ENCODE measurements around the gene ZMYM4.

The ZMYM4 gene

GRCh38 chr1:35394386-35394785 lies 125.9 kb downstream of the ZMYM4 start:
- peaks cover 5% of the 10 kb centered on the region for H3K36me3 ChIP-seq (ENCODE audit: control insufficient read depth, insufficient read depth, low read length)

GRCh38 chr1:35398739-35399138 lies 130.2 kb downstream of the ZMYM4 start:
- Histone ChIP-seq H3K4me3 (ENCODE audit: low read length) (no peak overlapping the region), H3K36me3 (ENCODE audit: control insufficient read depth, insufficient read depth, low read length) (peaks cover 2% of the 10 kb centered on the region), H3K27ac (ENCODE audit: low read depth, low read length) (no peak overlapping the region), H3K27me3 (ENCODE audit: control insufficient read depth, insufficient read depth, low read length) (no peaks in the 10 kb centered on the region), H3K9ac (ENCODE audit: low read length) (no peak overlapping the region), H3K4me1 (ENCODE audit: control insufficient read depth, insufficient read depth, low read length) (no peaks in the 10 kb centered on the region)

More at GRCh38 chr1:35394386-35394785, 125.9 kb downstream of the ZMYM4 start:
- Histone ChIP-seq H3K27ac (ENCODE audit: low read depth, low read length) (no peak overlapping the region), H3K27me3 (ENCODE audit: control insufficient read depth, insufficient read depth, low read length) (no peaks in the 10 kb centered on the region), H3K4me1 (ENCODE audit: control insufficient read depth, insufficient read depth, low read length) (no peaks in the 10 kb centered on the region), H3K4me3 (ENCODE audit: low read length) (no peak overlapping the region), H3K9ac (ENCODE audit: low read length) (no peak overlapping the region)

GRCh38 chr1:35401049-35401448 lies 132.5 kb downstream of the ZMYM4 start:
- Histone ChIP-seq H3K27me3 (ENCODE audit: control insufficient read depth, insufficient read depth, low read length) (no peaks in the 10 kb centered on the region), H3K27ac (ENCODE audit: low read depth, low read length) (no peak overlapping the region), H3K9ac (ENCODE audit: low read length) (no peak overlapping the region), H3K4me1 (ENCODE audit: control insufficient read depth, insufficient read depth, low read length) (no peaks in the 10 kb centered on the region), H3K36me3 (ENCODE audit: control insufficient read depth, insufficient read depth, low read length) (peaks cover 7% of the 10 kb centered on the region), H3K4me3 (ENCODE audit: low read length) (no peak overlapping the region)

GRCh38 chr1:35406103-35406502 lies 137.6 kb downstream of the ZMYM4 start:
- Histone ChIP-seq H3K36me3 (ENCODE audit: control insufficient read depth, insufficient read depth, low read length) (peaks cover 13% of the 10 kb centered on the region), H3K27ac (ENCODE audit: low read depth, low read length) (no peak overlapping the region), H3K9ac (ENCODE audit: low read length) (no peak overlapping the region), H3K27me3 (ENCODE audit: control insufficient read depth, insufficient read depth, low read length) (no peaks in the 10 kb centered on the region), H3K4me3 (ENCODE audit: low read length) (no peak overlapping the region), H3K4me1 (ENCODE audit: control insufficient read depth, insufficient read depth, low read length) (no peaks in the 10 kb centered on the region)

GRCh38 chr1:35407743-35408142 lies 139.2 kb downstream of the ZMYM4 start:
- H3K9ac ChIP-seq (ENCODE audit: low read length), result no peak overlapping the region
- H3K27me3 ChIP-seq (ENCODE audit: control insufficient read depth, insufficient read depth, low read length), result no peaks in the 10 kb centered on the region
- no peak overlapping the region for H3K4me3 ChIP-seq (ENCODE audit: low read length)
- H3K27ac ChIP-seq (ENCODE audit: low read depth, low read length), result no peak overlapping the region
- H3K4me1 ChIP-seq (ENCODE audit: control insufficient read depth, insufficient read depth, low read length), result no peaks in the 10 kb centered on the region
- H3K36me3 ChIP-seq (ENCODE audit: control insufficient read depth, insufficient read depth, low read length), result peaks cover 13% of the 10 kb centered on the region

GRCh38 chr1:35408925-35409324 lies 140.4 kb downstream of the ZMYM4 start:
- Histone ChIP-seq H3K27ac (ENCODE audit: low read depth, low read length) (no peak overlapping the region), H3K4me1 (ENCODE audit: control insufficient read depth, insufficient read depth, low read length) (no peaks in the 10 kb centered on the region), H3K36me3 (ENCODE audit: control insufficient read depth, insufficient read depth, low read length) (peaks cover 13% of the 10 kb centered on the region)

GRCh38 chr1:35426097-35426586 lies 157.6 kb downstream of the ZMYM4 start:
- H3K36me3 ChIP-seq (ENCODE audit: control insufficient read depth, insufficient read depth, low read length), result peaks cover 2% of the 10 kb centered on the region

More at GRCh38 chr1:35408925-35409324, 140.4 kb downstream of the ZMYM4 start:
- Histone ChIP-seq H3K4me3 (ENCODE audit: low read length) (no peak overlapping the region), H3K27me3 (ENCODE audit: control insufficient read depth, insufficient read depth, low read length) (no peaks in the 10 kb centered on the region), H3K9ac (ENCODE audit: low read length) (no peak overlapping the region)

GRCh38 chr1:35428360-35428759 lies 159.9 kb downstream of the ZMYM4 start:
- peaks cover 2% of the 10 kb centered on the region for H3K36me3 ChIP-seq (ENCODE audit: control insufficient read depth, insufficient read depth, low read length)
- H3K9ac ChIP-seq (ENCODE audit: low read length), result no peak overlapping the region
- no peak overlapping the region for H3K4me3 ChIP-seq (ENCODE audit: low read length)
- H3K4me1 ChIP-seq (ENCODE audit: control insufficient read depth, insufficient read depth, low read length), result no peaks in the 10 kb centered on the region
- H3K27me3 ChIP-seq (ENCODE audit: control insufficient read depth, insufficient read depth, low read length), result no peaks in the 10 kb centered on the region
- H3K27ac ChIP-seq (ENCODE audit: low read depth, low read length), result no peak overlapping the region

More at GRCh38 chr1:35426097-35426586, 157.6 kb downstream of the ZMYM4 start:
- H3K4me1 ChIP-seq (ENCODE audit: control insufficient read depth, insufficient read depth, low read length), result no peaks in the 10 kb centered on the region
- H3K27me3 ChIP-seq (ENCODE audit: control insufficient read depth, insufficient read depth, low read length), result no peaks in the 10 kb centered on the region
- H3K4me3 ChIP-seq (ENCODE audit: low read length), result no peak overlapping the region
- H3K27ac ChIP-seq (ENCODE audit: low read depth, low read length), result no peak overlapping the region
- no peak overlapping the region for H3K9ac ChIP-seq (ENCODE audit: low read length)

- H3K27me3 ChIP-seq (ENCODE audit: control insufficient read depth, insufficient read depth, low read length), result no peaks in the 10 kb centered on the region
- no peak overlapping the region for H3K4me3 ChIP-seq (ENCODE audit: low read length)
- H3K36me3 ChIP-seq (ENCODE audit: control insufficient read depth, insufficient read depth, low read length), result peaks cover 10% of the 10 kb centered on the region
- H3K4me1 ChIP-seq (ENCODE audit: control insufficient read depth, insufficient read depth, low read length), result no peaks in the 10 kb centered on the region
- H3K27ac ChIP-seq (ENCODE audit: low read depth, low read length), result no peak overlapping the region
- H3K9ac ChIP-seq (ENCODE audit: low read length), result no peak overlapping the region
Observed at GRCh38 chr1:35430762-35431161, 162.3 kb downstream of the ZMYM4 start.

- H3K27ac ChIP-seq (ENCODE audit: low read depth, low read length), result no peak overlapping the region
- H3K4me3 ChIP-seq (ENCODE audit: low read length), result no peak overlapping the region
- H3K27me3 ChIP-seq (ENCODE audit: control insufficient read depth, insufficient read depth, low read length), result no peaks in the 10 kb centered on the region
- peaks cover 10% of the 10 kb centered on the region for H3K36me3 ChIP-seq (ENCODE audit: control insufficient read depth, insufficient read depth, low read length)
- H3K4me1 ChIP-seq (ENCODE audit: control insufficient read depth, insufficient read depth, low read length), result no peaks in the 10 kb centered on the region
- H3K9ac ChIP-seq (ENCODE audit: low read length), result no peak overlapping the region
Observed at GRCh38 chr1:35431173-35431599, 162.7 kb downstream of the ZMYM4 start.

- no peaks in the 10 kb centered on the region for H3K27me3 ChIP-seq (ENCODE audit: control insufficient read depth, insufficient read depth, low read length)
- no peak overlapping the region for H3K9ac ChIP-seq (ENCODE audit: low read length)
- no peak overlapping the region for H3K4me3 ChIP-seq (ENCODE audit: low read length)
- H3K27ac ChIP-seq (ENCODE audit: low read depth, low read length), result no peak overlapping the region
- no peaks in the 10 kb centered on the region for H3K4me1 ChIP-seq (ENCODE audit: control insufficient read depth, insufficient read depth, low read length)
- H3K36me3 ChIP-seq (ENCODE audit: control insufficient read depth, insufficient read depth, low read length), result peaks cover 14% of the 10 kb centered on the region
Observed at GRCh38 chr1:35432231-35432630, 163.7 kb downstream of the ZMYM4 start.

- Histone ChIP-seq H3K36me3 (ENCODE audit: control insufficient read depth, insufficient read depth, low read length) (peaks cover 18% of the 10 kb centered on the region), H3K27ac (ENCODE audit: low read depth, low read length) (no peak overlapping the region), H3K9ac (ENCODE audit: low read length) (no peak overlapping the region)
Observed at GRCh38 chr1:35433714-35434113, 165.2 kb downstream of the ZMYM4 start.

GRCh38 chr1:35434703-35435102 lies 166.2 kb downstream of the ZMYM4 start:
- no peaks in the 10 kb centered on the region for H3K27me3 ChIP-seq (ENCODE audit: control insufficient read depth, insufficient read depth, low read length)
- no peak overlapping the region for H3K4me3 ChIP-seq (ENCODE audit: low read length)
- no peak overlapping the region for H3K9ac ChIP-seq (ENCODE audit: low read length)
- no peak overlapping the region for H3K27ac ChIP-seq (ENCODE audit: low read depth, low read length)
- no peaks in the 10 kb centered on the region for H3K4me1 ChIP-seq (ENCODE audit: control insufficient read depth, insufficient read depth, low read length)
- peaks cover 20% of the 10 kb centered on the region for H3K36me3 ChIP-seq (ENCODE audit: control insufficient read depth, insufficient read depth, low read length)

More at GRCh38 chr1:35433714-35434113, 165.2 kb downstream of the ZMYM4 start:
- Histone ChIP-seq H3K4me1 (ENCODE audit: control insufficient read depth, insufficient read depth, low read length) (no peaks in the 10 kb centered on the region), H3K27me3 (ENCODE audit: control insufficient read depth, insufficient read depth, low read length) (no peaks in the 10 kb centered on the region), H3K4me3 (ENCODE audit: low read length) (no peak overlapping the region)

Measured in rectal smooth muscle tissue (tissue), 1 donor.